Transverse colon (tissue), 4 donors: ENCODE data around the gene OR2A25.

ENCODE experiments used
- CTCF ChIP-seq, 5 experiments: fragments of 200-600 bp in 3 of 5; fragments of 450-650 bp in 2 of 5; sonication (generic) in 3 of 5; IDR thresholded peaks; 1 replicate in 2 of 5; 2 replicates in 3 of 5; pipeline ENCODE4 v1.5.1; 2016 to 2017; ENCODE audit warnings: antibody characterized with exemption in 5 of 5, inconsistent platforms in 3 of 5, mild to moderate bottlenecking in 2 of 5, moderate library complexity in 1 of 5
- EP300 ChIP-seq: sonication (generic); formaldehyde crosslinking; IDR thresholded peaks from one replicate; pipeline ENCODE4 v1.6.1; 2017; ENCODE audit warnings: antibody characterized with exemption, low read depth
- POLR2A ChIP-seq: fragments of 450-650 bp; IDR thresholded peaks from one replicate; pipeline ENCODE4 v1.6.1; 2016; ENCODE audit warnings: antibody characterized with exemption, mild to moderate bottlenecking, moderate library complexity
- POLR2AphosphoS5 ChIP-seq, 3 donors: sonication (generic); formaldehyde crosslinking; IDR thresholded peaks; one replicate each; pipeline ENCODE4 v1.6.1; 2016; ENCODE audit warnings: antibody characterized with exemption in 3 of 3

- TF ChIP-seq CTCF (IDR thresholded peaks at IDR 0.05), result no peak
- no peak for TF ChIP-seq POLR2A
- TF ChIP-seq POLR2AphosphoS5 (IDR thresholded peaks at IDR 0.05), result no peak
- no peak for TF ChIP-seq EP300
Measured at GRCh38 chr7:144118341-144118740, 48.7 kb downstream of the OR2A25 start.
